HG03139 (cell line): ENCODE measurements around the gene NDUFA5.
"Not testable (repeated sequence)": the region's sequence is repeated elsewhere in the genome, so short reads cannot be mapped to it uniquely, and the experiment has no call there.

Experiments
- ATAC-seq: cut with Tn5 transposase; IDR thresholded peaks from one replicate; pipeline ENCODE4 v1.9.1; 2021; ENCODE audit not compliant: unreplicated experiment

NDUFA5 gene

GRCh38 chr7:123558289-123558874, 764 bp upstream of the NDUFA5 start:
- no peak for ATAC-seq

GRCh38 chr7:123557016-123557397, 611 bp downstream of the NDUFA5 start:
- no peak for ATAC-seq

- no peak for ATAC-seq
Observed at GRCh38 chr7:123555484-123555883, 2.1 kb downstream of the NDUFA5 start.

- no peak for ATAC-seq
Observed at GRCh38 chr7:123553159-123553558, 4.5 kb downstream of the NDUFA5 start.

GRCh38 chr7:123552641-123553040, 5.0 kb downstream of the NDUFA5 start:
- no peak for ATAC-seq

- not testable (repeated sequence) for ATAC-seq
Observed at GRCh38 chr7:123552134-123552533, 5.5 kb downstream of the NDUFA5 start.

- ATAC-seq, result no peak
Observed at GRCh38 chr7:123548406-123548805, 9.2 kb downstream of the NDUFA5 start.

GRCh38 chr7:123539871-123540270, 17.7 kb downstream of the NDUFA5 start:
- ATAC-seq, result no peak

GRCh38 chr7:123538897-123539296, 18.7 kb downstream of the NDUFA5 start:
- no peak for ATAC-seq

GRCh38 chr7:123538189-123538714, 19.4 kb downstream of the NDUFA5 start:
- ATAC-seq, result no peak

GRCh38 chr7:123537026-123537642, 20.5 kb downstream of the NDUFA5 start:
- ATAC-seq, result no peak

GRCh38 chr7:123535517-123535916, 22.1 kb downstream of the NDUFA5 start:
- no peak for ATAC-seq

- peak; percentile 74 for ATAC-seq
Observed at GRCh38 chr7:123534383-123535260, 23.0 kb downstream of the NDUFA5 start, which contains the start of gene IQUB. IQUB (minus strand) TSS chr7:123534595; CDS start chr7:123512340, 22,255 bp downstream.

GRCh38 chr7:123533929-123534382, 23.7 kb downstream of the NDUFA5 start:
- ATAC-seq, result peak; percentile 4

- no peak for ATAC-seq
Observed at GRCh38 chr7:123533553-123533917, 24.1 kb downstream of the NDUFA5 start.

- peak; percentile 22 for ATAC-seq
Observed at GRCh38 chr7:123532788-123533552, 24.6 kb downstream of the NDUFA5 start.

GRCh38 chr7:123532343-123532742, 25.3 kb downstream of the NDUFA5 start:
- peak; percentile 0 for ATAC-seq

GRCh38 chr7:123530035-123530591, 27.5 kb downstream of the NDUFA5 start:
- ATAC-seq, result not testable (repeated sequence)

- no peak for ATAC-seq
Observed at GRCh38 chr7:123528265-123528664, 29.4 kb downstream of the NDUFA5 start.

GRCh38 chr7:123527712-123528225, 29.8 kb downstream of the NDUFA5 start:
- not testable (repeated sequence) for ATAC-seq
